SU-DHL-6 (cell line): Measurements from ENCODE around the gene RASGRP2.

Source experiments
- H2AFZ ChIP-seq: fragments of 200-600 bp; sonication (generic); 2 replicates; pipeline ENCODE4 v1.6.1; 2014; ENCODE audit warnings: low read depth, mild to moderate bottlenecking, moderate library complexity, mixed read lengths, antibody characterized with exemption, low read length; ENCODE audit not compliant: severe bottlenecking
- H3F3A ChIP-seq: fragments of 200-600 bp; shearing (Covaris generic); 2 replicates; pipeline ENCODE4 v1.6.0; 2016; ENCODE audit warnings: antibody characterized with exemption, mild to moderate bottlenecking; ENCODE audit not compliant: insufficient read depth
- H3K27ac ChIP-seq: fragments of 200-600 bp; sonication (generic); 2 replicates; pipeline ENCODE4 v1.5.1; 2016; ENCODE audit warnings: low read depth, mild to moderate bottlenecking, low read length, moderate library complexity, mixed read lengths
- H3K27me3 ChIP-seq: fragments of 200-600 bp; sonication (generic), shearing (Covaris generic); 2 replicates; pipeline ENCODE4 v1.6.0; 2014; ENCODE audit warnings: mild to moderate bottlenecking, low read length
- H3K36me3 ChIP-seq: fragments of 200-600 bp; sonication (generic); 2 replicates; pipeline ENCODE4 v1.6.1; 2014; ENCODE audit warnings: mild to moderate bottlenecking, low read length, mixed read lengths
- H3K4me2 ChIP-seq: fragments of 300-600, 200-600 bp; shearing (Covaris generic), sonication (generic); 2 replicates; pipeline ENCODE4 v1.6.0; 2014; ENCODE audit warnings: low read length, low read depth, mild to moderate bottlenecking; ENCODE audit not compliant: poor library complexity, severe bottlenecking
- H3K4me3 ChIP-seq: fragments of 200-600 bp; sonication (generic); 2 replicates; pipeline ENCODE4 v1.5.1; 2014; ENCODE audit warnings: antibody characterized with exemption, low read length, mild to moderate bottlenecking, mixed read lengths; ENCODE audit not compliant: insufficient read depth, poor library complexity, severe bottlenecking
- H3K79me2 ChIP-seq: fragments of 200-600 bp; sonication (generic); 2 replicates; pipeline ENCODE4 v1.6.1; 2014; ENCODE audit warnings: mild to moderate bottlenecking, low read length, moderate library complexity; ENCODE audit not compliant: insufficient read depth
- H3K9ac ChIP-seq: fragments of 200-600 bp; sonication (generic); 2 replicates; pipeline ENCODE4 v1.7.0; 2014; ENCODE audit warnings: mild to moderate bottlenecking, low read length
- H3K9me2 ChIP-seq: fragments of 200-600 bp; sonication (generic); replicated peaks from 2 replicates; pipeline ENCODE4 v1.6.1; 2014; ENCODE audit warnings: low read length; ENCODE audit not compliant: insufficient read depth
- H3K9me3 ChIP-seq: fragments of 200-600 bp; sonication (generic); 2 replicates; pipeline ENCODE4 v1.6.1; 2014; ENCODE audit warnings: low read length, mixed read lengths; ENCODE audit not compliant: insufficient read depth
- H4K20me1 ChIP-seq: fragments of 200-600 bp; sonication (generic); 2 replicates; pipeline ENCODE4 v1.6.1; 2014; ENCODE audit warnings: low read depth, mild to moderate bottlenecking, antibody characterized with exemption, low read length, moderate library complexity, mixed read lengths
- CTCF ChIP-seq: fragments of 200-600 bp; sonication (generic); IDR thresholded peaks from one replicate; pipeline ENCODE4 v1.5.1; 2017; ENCODE audit warnings: antibody characterized with exemption, mild to moderate bottlenecking, low read length, moderate library complexity; ENCODE audit not compliant: insufficient read depth, poor library complexity, severe bottlenecking
- EZH2phosphoT487 ChIP-seq: fragments of 200-600 bp; sonication (generic), shearing (Covaris generic); conservative IDR thresholded peaks from 2 replicates; pipeline ENCODE4 v1.6.1; 2018; ENCODE audit warnings: mild to moderate bottlenecking, antibody characterized with exemption, low read length, moderate library complexity, mixed read lengths

RASGRP2 gene

GRCh38 chr11:64752175-64752970 lies 8.4 kb upstream of the RASGRP2 start:
- no peak overlapping the region for H3K4me3 ChIP-seq
- H3K36me3 ChIP-seq, result no peaks in the 10 kb centered on the region
- H3K27me3 ChIP-seq, result no peaks in the 10 kb centered on the region
- H2AFZ ChIP-seq, result no peak overlapping the region
- H3K9me2 ChIP-seq, result no peaks in the 10 kb centered on the region
- TF ChIP-seq CTCF (no peak), EZH2phosphoT487 (no peak)
- H3K4me2 ChIP-seq, result no peak overlapping the region
- H3K9me3 ChIP-seq, result no peaks in the 10 kb centered on the region
- no peaks in the 10 kb centered on the region for H3K79me2 ChIP-seq
- no peak overlapping the region for H3K27ac ChIP-seq
- H3K9ac ChIP-seq, result no peak overlapping the region
- H3F3A ChIP-seq, result no peaks in the 10 kb centered on the region
- no peaks in the 10 kb centered on the region for H4K20me1 ChIP-seq

- H3F3A ChIP-seq, result no peaks in the 10 kb centered on the region
- no peak overlapping the region for H3K27ac ChIP-seq
- H3K9ac ChIP-seq, result no peak overlapping the region
- H3K4me3 ChIP-seq, result no peak overlapping the region
- no peaks in the 10 kb centered on the region for H3K79me2 ChIP-seq
- H3K36me3 ChIP-seq, result no peaks in the 10 kb centered on the region
- H3K27me3 ChIP-seq, result no peaks in the 10 kb centered on the region
- H3K4me2 ChIP-seq, result no peak overlapping the region
- H3K9me2 ChIP-seq, result no peaks in the 10 kb centered on the region
- H3K9me3 ChIP-seq, result no peaks in the 10 kb centered on the region
- TF ChIP-seq EZH2phosphoT487, result no peak
- H4K20me1 ChIP-seq, result no peaks in the 10 kb centered on the region
- no peak overlapping the region for H2AFZ ChIP-seq
Observed at GRCh38 chr11:64751580-64751979, 7.6 kb upstream of the RASGRP2 start.

- H3F3A ChIP-seq, result 0 out of 2 replicates have a peak, but pooled peaks cover 3% of the 10 kb centered on the region
- H3K27me3 ChIP-seq, result no peaks in the 10 kb centered on the region
- H3K79me2 ChIP-seq, result no peaks in the 10 kb centered on the region
- H4K20me1 ChIP-seq, result no peaks in the 10 kb centered on the region
- no peaks in the 10 kb centered on the region for H3K9me2 ChIP-seq
- no peak overlapping the region for H3K4me3 ChIP-seq
- no peak overlapping the region for H3K4me2 ChIP-seq
- no peak overlapping the region for H3K9ac ChIP-seq
- TF ChIP-seq EZH2phosphoT487 (no peak), CTCF (no peak)
- H3K27ac ChIP-seq, result no peak overlapping the region
- H3K36me3 ChIP-seq, result no peaks in the 10 kb centered on the region
- no peak overlapping the region for H2AFZ ChIP-seq
- no peaks in the 10 kb centered on the region for H3K9me3 ChIP-seq
Observed at GRCh38 chr11:64751136-64751535, 7.2 kb upstream of the RASGRP2 start.

- Histone ChIP-seq H4K20me1 (no peaks in the 10 kb centered on the region), H3K9me2 (no peaks in the 10 kb centered on the region), H3K9me3 (no peaks in the 10 kb centered on the region), H3K4me2 (no peak overlapping the region), H3K27me3 (no peaks in the 10 kb centered on the region), H2AFZ (no peak overlapping the region), H3K4me3 (no peak overlapping the region), H3K79me2 (no peaks in the 10 kb centered on the region), H3K9ac (no peak overlapping the region), H3K27ac (no peak overlapping the region), H3K36me3 (no peaks in the 10 kb centered on the region), H3F3A (0 out of 2 replicates have a peak, but pooled peaks cover 4% of the 10 kb centered on the region)
- no peak for TF ChIP-seq EZH2phosphoT487
- no peak for TF ChIP-seq CTCF
Observed at GRCh38 chr11:64750361-64751054, 6.6 kb upstream of the RASGRP2 start.
